Loucy (cell line): ENCODE data around the gene CEP85L.

Experiments used
- EZH2phosphoT487 ChIP-seq: fragments of 200-600 bp; IDR thresholded peaks from 2 replicates; pipeline ENCODE4 v1.6.1; 2018; ENCODE audit warnings: antibody characterized with exemption, mild to moderate bottlenecking, moderate library complexity, borderline replicate concordance
- TF ChIP-seq, protein P1 (sequence below): fragments of 200-600 bp; sonication (generic); conservative IDR thresholded peaks from 2 replicates; pipeline ENCODE4 v1.5.1; 2014; ENCODE audit warnings: mild to moderate bottlenecking, antibody characterized with exemption, low read length

DNA sequence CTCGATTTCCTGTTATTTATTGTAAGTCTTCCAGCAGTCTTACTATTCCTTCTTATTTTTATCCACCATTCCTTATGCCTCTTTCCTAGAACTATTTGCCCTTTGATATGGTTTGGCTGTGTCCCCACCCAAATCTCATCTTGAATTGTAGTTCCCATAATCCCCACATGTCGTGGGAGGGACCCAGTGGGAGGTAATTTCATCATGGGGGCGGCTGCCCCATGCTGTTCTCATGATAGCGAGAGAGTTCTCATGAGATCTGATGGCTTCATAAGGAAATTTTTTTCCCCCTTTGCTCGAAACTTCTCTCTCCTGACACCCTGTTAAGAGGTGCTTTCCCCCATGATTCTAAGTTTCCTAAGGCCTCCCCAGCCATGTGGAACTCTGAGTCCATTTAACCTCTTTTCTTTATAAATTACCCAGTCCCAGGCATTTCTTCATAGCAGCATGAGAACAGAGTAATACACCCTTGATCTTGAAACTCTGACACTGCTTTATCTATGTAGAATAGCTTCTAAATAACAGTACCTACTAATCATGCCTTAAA is 54.5 kb downstream of the CEP85L start:
- TF ChIP-seq, protein P1, sequence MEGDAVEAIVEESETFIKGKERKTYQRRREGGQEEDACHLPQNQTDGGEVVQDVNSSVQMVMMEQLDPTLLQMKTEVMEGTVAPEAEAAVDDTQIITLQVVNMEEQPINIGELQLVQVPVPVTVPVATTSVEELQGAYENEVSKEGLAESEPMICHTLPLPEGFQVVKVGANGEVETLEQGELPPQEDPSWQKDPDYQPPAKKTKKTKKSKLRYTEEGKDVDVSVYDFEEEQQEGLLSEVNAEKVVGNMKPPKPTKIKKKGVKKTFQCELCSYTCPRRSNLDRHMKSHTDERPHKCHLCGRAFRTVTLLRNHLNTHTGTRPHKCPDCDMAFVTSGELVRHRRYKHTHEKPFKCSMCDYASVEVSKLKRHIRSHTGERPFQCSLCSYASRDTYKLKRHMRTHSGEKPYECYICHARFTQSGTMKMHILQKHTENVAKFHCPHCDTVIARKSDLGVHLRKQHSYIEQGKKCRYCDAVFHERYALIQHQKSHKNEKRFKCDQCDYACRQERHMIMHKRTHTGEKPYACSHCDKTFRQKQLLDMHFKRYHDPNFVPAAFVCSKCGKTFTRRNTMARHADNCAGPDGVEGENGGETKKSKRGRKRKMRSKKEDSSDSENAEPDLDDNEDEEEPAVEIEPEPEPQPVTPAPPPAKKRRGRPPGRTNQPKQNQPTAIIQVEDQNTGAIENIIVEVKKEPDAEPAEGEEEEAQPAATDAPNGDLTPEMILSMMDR, result no peak
- no peak for TF ChIP-seq EZH2phosphoT487
